Measurements from ENCODE around the gene POU6F1. TPM values are rescaled to one million over a fixed set of nuclear protein-coding genes. Genes with fewer than 3 reads are reported as not detected.
"Not testable (repeated sequence)": the region's sequence is repeated elsewhere in the genome, so short reads cannot be mapped to it uniquely, and the experiment has no call there.

POU6F1 gene
- total RNA-seq, 4 donors from 2014 or later = 13.3 to 27.2 (median 16.9) TPM

GRCh38 chr12:51225234-51225633, 7.4 kb upstream of the POU6F1 start:
- Histone ChIP-seq H3K9me3 (no peaks in the 10 kb centered on the region), H3K4me1 (peaks cover 0 to 3% (median 0%) of the 10 kb centered on the region in 4 donors), H3K27me3 (no peaks in the 10 kb centered on the region), H3K36me3 (no peaks in the 10 kb centered on the region), H3K4me3 (no peak overlapping the region), H3K27ac (replicated peaks in 1 of 4) (no peak overlapping the region)
- WGBS = 95% methylated on average over 4 of the region's 4 CpGs
- TF ChIP-seq POLR2AphosphoS5 (IDR thresholded peaks at IDR 0.05) = no peak
- no peak for TF ChIP-seq EP300 (IDR thresholded peaks at IDR 0.05)
- no peak for TF ChIP-seq CTCF (IDR thresholded peaks at IDR 0.05)
- no peak for TF ChIP-seq POLR2A (IDR thresholded peaks at IDR 0.05; ENCODE audit: low read depth)
- intact Hi-C loops (cut with DNase I) = no loop called here
- no peak for DNase-seq (ENCODE audit: extremely low spot score)

GRCh38 chr12:51224625-51225024, 6.8 kb upstream of the POU6F1 start:
- no peak for TF ChIP-seq EP300 (IDR thresholded peaks at IDR 0.05)
- WGBS = 83% methylated on average over 3 of the region's 3 CpGs

GRCh38 chr12:51222461-51222860, 4.6 kb upstream of the POU6F1 start:
- no peak overlapping the region for H3K4me3 ChIP-seq
- intact Hi-C loops (cut with DNase I) = no loop called here
- H3K4me1 ChIP-seq = peaks cover 10 to 17% (median 12%) of the 10 kb centered on the region in 4 donors
- DNase-seq (ENCODE audit: extremely low spot score) = no peak
- no peak overlapping the region for H3K27ac ChIP-seq (replicated peaks in 1 of 4)
- no peak for TF ChIP-seq POLR2A (IDR thresholded peaks at IDR 0.05; ENCODE audit: low read depth)
- no peak for TF ChIP-seq EP300 (IDR thresholded peaks at IDR 0.05)
- no peak for TF ChIP-seq POLR2AphosphoS5 (IDR thresholded peaks at IDR 0.05)
- no peak for TF ChIP-seq CTCF (IDR thresholded peaks at IDR 0.05)
- H3K9me3 ChIP-seq = no peaks in the 10 kb centered on the region
- H3K36me3 ChIP-seq = no peaks in the 10 kb centered on the region
- H3K27me3 ChIP-seq = no peaks in the 10 kb centered on the region
- 60% methylated on average over 6 of the region's 7 CpGs for WGBS

More at GRCh38 chr12:51224625-51225024, 6.8 kb upstream of the POU6F1 start:
- no peaks in the 10 kb centered on the region for H3K36me3 ChIP-seq
- H3K4me3 ChIP-seq = no peak overlapping the region
- H3K27ac ChIP-seq (replicated peaks in 1 of 4) = no peak overlapping the region
- DNase-seq (ENCODE audit: extremely low spot score) = no peak
- intact Hi-C loops (cut with DNase I) = no loop called here
- no peaks in the 10 kb centered on the region for H3K27me3 ChIP-seq
- H3K9me3 ChIP-seq = no peaks in the 10 kb centered on the region
- peaks cover 0 to 3% (median 0%) of the 10 kb centered on the region in 4 donors for H3K4me1 ChIP-seq

- not testable (repeated sequence) for H3K4me3 ChIP-seq; H3K27me3 ChIP-seq; H3K36me3 ChIP-seq; DNase-seq (ENCODE audit: extremely low spot score); H3K9me3 ChIP-seq; H3K27ac ChIP-seq (replicated peaks in 1 of 4)
- WGBS = 84% methylated on average over 12 of the region's 12 CpGs
- H3K4me1 ChIP-seq = peaks cover 17 to 29% (median 25%) of the 10 kb centered on the region in 4 donors
- intact Hi-C loops (cut with DNase I) = loop anchor here (2.0 to 5.0 kb wide), 3 partner anchors 19 to 138 kb away; partner anchors contain the start of genes CSRNP2, DAZAP2 and TFCP2
Measured at GRCh38 chr12:51219857-51220256, 2.0 kb upstream of the POU6F1 start.

- H3K36me3 ChIP-seq = peaks cover 0 to 3% (median 0%) of the 10 kb centered on the region in 4 donors
- peak overlapping the region in 3 of 4 donors; percentile 97 to 100 (median 99) for H3K27ac ChIP-seq (replicated peaks in 1 of 4)
- H3K27me3 ChIP-seq = no peaks in the 10 kb centered on the region
- WGBS = 81% methylated on average over 5 of the region's 5 CpGs
- peaks cover 17 to 29% (median 25%) of the 10 kb centered on the region in 4 donors for H3K4me1 ChIP-seq
- no peak for DNase-seq (ENCODE audit: extremely low spot score)
- peak overlapping the region in 1 of 4 donors; percentile 80 for H3K4me3 ChIP-seq
- TF ChIP-seq CTCF (IDR thresholded peaks at IDR 0.05) (no peak), EP300 (IDR thresholded peaks at IDR 0.05) (no peak), POLR2A (IDR thresholded peaks at IDR 0.05; ENCODE audit: low read depth) (no peak), POLR2AphosphoS5 (IDR thresholded peaks at IDR 0.05) (no peak)
- intact Hi-C loops (cut with DNase I) = loop anchor here (2.0 to 5.0 kb wide), 3 partner anchors 19 to 137 kb away; partner anchors contain the start of genes CSRNP2, DAZAP2 and TFCP2
- H3K9me3 ChIP-seq = no peaks in the 10 kb centered on the region
Measured at GRCh38 chr12:51219322-51219721, 1.5 kb upstream of the POU6F1 start.

Data from esophagus muscularis mucosa (tissue), 4 donors.